K562 (cell line): ENCODE data around the gene GPX6. TPM values are rescaled to one million over a fixed set of nuclear protein-coding genes. Genes with fewer than 3 reads are reported as not detected.
A peak's percentile ranks its signal among the peaks of the same experiment; 100 is the strongest.

ENCODE experiments used
- ATAC-seq: fragments of 200-7000 bp; cut with Tn5 transposase; 3 replicates; pipeline ENCODE4 v1.9.1; 2020; ENCODE audit warnings: moderate library complexity
- BruUV-seq: library from RNA; stranded (reverse); fragments of 400-500 nt; replicated peaks from 2 replicates; lab custom pipeline; 2021; lab: Mats Ljungman, UMichigan
- CTCF ChIA-PET: fragments of 300-600 bp; formaldehyde crosslinking; extraction: SDS; loops from one replicate; lab custom pipeline; 2021; ENCODE audit warnings: low intra/inter-chr PET ratio; lab: Yijun Ruan, JAX
- POLR2A ChIA-PET: fragments of 300-600, 350-650 bp; sonication (Branson Sonifier 250); formaldehyde crosslinking; extraction: SDS; loops from one replicate; lab custom pipeline; 2021; ENCODE audit warnings: antibody characterized with exemption, inconsistent platforms; lab: Yijun Ruan, JAX
- DNase-seq, 4 experiments: peaks; one replicate each; pipeline versions ENCODE4 v3.0.0 to v3.0.0-alpha.2; 2011 to 2018; ENCODE audit warnings: low spot score in 3 of 4, mixed read lengths in 3 of 4; ENCODE audit errors: extremely low read depth in 1 of 4
- FAIRE-seq: peaks from 2 replicates; lab custom pipeline; 2011; peaks lifted over from hg19 to GRCh38; lab: Jason Lieb, UNC
- H2AFZ ChIP-seq: 2 replicates; pipeline ENCODE4 v1.6.0; 2011; ENCODE audit warnings: low read depth, low read length, control low read depth, inconsistent platforms
- H3K27ac ChIP-seq: fragments of 200-600 bp; 3 replicates; pipeline ENCODE4 v1.8.0; 2011; ENCODE audit warnings: low read depth, mild to moderate bottlenecking, control low read depth, inconsistent platforms, low read length, moderate library complexity, mixed read lengths; ENCODE audit errors: extremely low read depth
- H3K27me3 ChIP-seq, 2 experiments: fragments of 300-600 bp in 1 of 2; 2 replicates in 1 of 2; 3 replicates in 1 of 2; pipeline versions ENCODE4 v1.6.0 to v1.8.0; 2011; ENCODE audit warnings: inconsistent platforms in 2 of 2, low read length in 2 of 2, mild to moderate bottlenecking in 1 of 2, mixed read lengths in 1 of 2, moderate library complexity in 1 of 2; ENCODE audit not compliant: control insufficient read depth in 2 of 2, insufficient read depth in 2 of 2
- H3K36me3 ChIP-seq: fragments of 300-600 bp; 3 replicates; pipeline ENCODE4 v1.8.0; 2011; ENCODE audit warnings: mild to moderate bottlenecking, low read length, inconsistent platforms; ENCODE audit not compliant: control insufficient read depth, insufficient read depth
- H3K4me1 ChIP-seq, 2 experiments: fragments of 200-600 bp in 1 of 2; replicated peaks in 1 of 2; 2 replicates in 1 of 2; 3 replicates in 1 of 2; pipeline versions ENCODE4 v1.5.1 to v1.8.0; 2011; ENCODE audit warnings: inconsistent platforms in 2 of 2, low read length in 2 of 2, mild to moderate bottlenecking in 1 of 2, mixed read lengths in 1 of 2, moderate library complexity in 1 of 2; ENCODE audit not compliant: control insufficient read depth in 2 of 2, insufficient read depth in 2 of 2
- H3K4me2 ChIP-seq: 2 replicates; pipeline ENCODE4 v1.6.1; 2011; ENCODE audit warnings: low read length, control low read depth, inconsistent platforms, mixed read lengths; ENCODE audit not compliant: insufficient read depth
- H3K4me3 ChIP-seq: fragments of 200-600 bp; sonication (generic), shearing (Covaris generic); 2 replicates; pipeline ENCODE4 v1.5.1; 2016; ENCODE audit warnings: control low read depth, inconsistent platforms
- H3K79me2 ChIP-seq: fragments of 200-600 bp; 3 replicates; pipeline ENCODE4 v1.8.0; 2011; ENCODE audit warnings: low read length, inconsistent platforms; ENCODE audit not compliant: control insufficient read depth, insufficient read depth
- H3K9ac ChIP-seq, 2 experiments: 2 replicates each; pipeline versions ENCODE4 v1.6.0 to v1.6.1; 2011; ENCODE audit warnings: low read depth in 2 of 2, low read length in 2 of 2, control low read depth in 1 of 2, inconsistent platforms in 1 of 2, mild to moderate bottlenecking in 1 of 2, mixed read lengths in 1 of 2; ENCODE audit not compliant: insufficient read depth in 1 of 2
- H3K9me1 ChIP-seq: one replicate; pipeline ENCODE4 v1.6.0; 2011; ENCODE audit warnings: inconsistent platforms, mild to moderate bottlenecking, low read length, moderate library complexity; ENCODE audit not compliant: control insufficient read depth, insufficient read depth
- H3K9me3 ChIP-seq: replicated peaks from 2 replicates; pipeline ENCODE4 v1.5.1; 2011; ENCODE audit warnings: low read depth, low read length, inconsistent platforms; ENCODE audit not compliant: control insufficient read depth, insufficient read depth
- H4K20me1 ChIP-seq: replicated peaks from 2 replicates; pipeline ENCODE4 v1.6.1; 2011; ENCODE audit warnings: low read length, inconsistent platforms, mixed read lengths; ENCODE audit not compliant: control insufficient read depth, insufficient read depth
- AFF1 ChIP-seq, 2 experiments: fragments of 450-650 bp; IDR thresholded peaks; 2 replicates each; pipeline ENCODE4 v1.6.1; 2018; ENCODE audit warnings: mild to moderate bottlenecking in 2 of 2, low read depth in 1 of 2; ENCODE audit not compliant: partially characterized antibody in 2 of 2
- FOSL1 ChIP-seq: fragments of 200-800 bp; sonication (Bioruptor generic); conservative IDR thresholded peaks from 2 replicates; pipeline ENCODE4 v1.6.1; 2016; ENCODE audit warnings: missing genetic modification characterization, missing compliant biosample characterization
- FOXK2 ChIP-seq, 2 experiments: fragments of 450-650 bp; IDR thresholded peaks in 1 of 2; conservative IDR thresholded peaks in 1 of 2; 2 replicates each; pipeline ENCODE4 v1.6.1; 2016; ENCODE audit warnings: low read depth in 2 of 2, mild to moderate bottlenecking in 1 of 2
- KDM1A ChIP-seq, 2 experiments: fragments of 450-650 bp; IDR thresholded peaks; 2 replicates each; pipeline ENCODE4 v1.6.1; 2016; ENCODE audit warnings: mild to moderate bottlenecking in 2 of 2
- LCOR ChIP-seq: sonication (generic); formaldehyde crosslinking; IDR thresholded peaks from 2 replicates; pipeline ENCODE4 v1.8.0; 2022; ENCODE audit warnings: mild to moderate bottlenecking, missing genetic modification reagents
- MAZ ChIP-seq, 2 experiments: fragments of 450-650 bp in 1 of 2; sonication (generic) in 1 of 2; formaldehyde crosslinking; IDR thresholded peaks in 1 of 2; conservative IDR thresholded peaks in 1 of 2; 2 replicates each; pipeline versions ENCODE4 v1.4.0 to v1.5.0; 2020; ENCODE audit warnings: mild to moderate bottlenecking in 1 of 2, missing genetic modification reagents in 1 of 2
- PCBP1 ChIP-seq: fragments of 200-400 bp; formaldehyde crosslinking; IDR thresholded peaks from 2 replicates; pipeline ENCODE4 v1.6.1; 2018; ENCODE audit warnings: mild to moderate bottlenecking, low read depth, low read length; ENCODE audit not compliant: poor library complexity, severe bottlenecking
- POLR2A ChIP-seq: fragments of 450-650 bp; conservative IDR thresholded peaks from 2 replicates; pipeline ENCODE4 v1.6.1; 2016
- RFX5 ChIP-seq: IDR thresholded peaks from 2 replicates; pipeline ENCODE4 v1.6.1; 2011; ENCODE audit warnings: low read depth, mild to moderate bottlenecking, improper control_type of control experiment, low read length
- ZBTB7A ChIP-seq: IDR thresholded peaks from 2 replicates; pipeline ENCODE4 v1.6.1; 2011; ENCODE audit warnings: low read depth, mild to moderate bottlenecking, low read length, moderate library complexity, borderline replicate concordance; ENCODE audit not compliant: control insufficient read depth
- ZEB2 ChIP-seq: fragments of 450-650 bp; IDR thresholded peaks from 2 replicates; pipeline ENCODE4 v1.6.1; 2016
- ZNF766 ChIP-seq: fragments of 200-800 bp; sonication (Bioruptor generic); conservative IDR thresholded peaks from 2 replicates; pipeline ENCODE4 v1.6.1; 2016; ENCODE audit warnings: missing genetic modification characterization, missing compliant biosample characterization
- WGBS: fragments of 100-300 bp; shearing (Covaris generic); methylation state at CpG from one replicate; pipeline ENCODE4 v1.1.6; 2016; ENCODE audit warnings: low coverage, mixed read lengths; ENCODE audit not compliant: insufficient coverage; ENCODE audit errors: missing lambda C conversion rate; 5-methylcytosine and 5-hydroxymethylcytosine counted together
- in situ Hi-C: fragments of 300-500 bp; cut with MboI; formaldehyde crosslinking; loops from 4 replicates; pipeline ENCODE4 v1.15.0; 2018; ENCODE audit warnings: inconsistent platforms, mixed read lengths
- intact Hi-C: fragments of 100-400 bp; cut with micrococcal nuclease; formaldehyde crosslinking; loops from 2 replicates; pipeline ENCODE4 v1.14.2; 2022
- polyA plus RNA-seq, 8 experiments: library from polyadenylated mRNA; depleted of rRNA in 4 of 8; stranded (reverse) in 5 of 8; unstranded in 3 of 8; fragments of >200 nt; fragmentation: Nextera tagmentation in 2 of 8; fragmentation: Illumina TruSeq in 1 of 8; extraction: Ambion mirVana in 2 of 8; extraction: Trizol in 1 of 8; gene quantifications; 2 replicates each; pipeline versions ENCODE4 v1.2.1 to v1.2.3, GENCODE V29; 2011 to 2014; ENCODE audit warnings: inconsistent platforms in 1 of 8, missing spikeins in 1 of 8
- total RNA-seq, 7 experiments: library from RNA; depleted of rRNA in 6 of 7; stranded (reverse); fragments of >200 nt in 6 of 7; fragmentation: Illumina TruSeq in 2 of 7; extraction: Trizol in 2 of 7; gene quantifications; 2 replicates each; pipeline versions ENCODE4 v1.2.1 to v1.2.3, GENCODE V29; 2011 to 2021; ENCODE audit warnings: low replicate concordance in 1 of 7
- TF ChIP-seq, protein P1 (sequence below): fragments of 450-650 bp; formaldehyde crosslinking; IDR thresholded peaks from 2 replicates; pipeline ENCODE4 v1.4.0; 2020; ENCODE audit warnings: mild to moderate bottlenecking, moderate library complexity
- TF ChIP-seq, protein P2 (sequence below): sonication (generic); formaldehyde crosslinking; IDR thresholded peaks from 2 replicates; pipeline ENCODE4 v1.8.0; 2023; ENCODE audit warnings: mild to moderate bottlenecking, missing genetic modification reagents

GPX6 gene
- total and polyA plus RNA-seq, 9 of the 15 experiments (the other 6 are each of a cell fraction or from before 2014, with no cell fraction given), result not detected

- FAIRE-seq, result peak; percentile 92
- no peak overlapping the region for H3K27ac ChIP-seq
- ATAC-seq, result peak; percentile 84
- H3K9me3 ChIP-seq, result no peaks in the 10 kb centered on the region
- no peak overlapping the region for H3K4me3 ChIP-seq
- DNase-seq, result peak in 2 of 4 experiments; percentile 58 to 67
- H3K36me3 ChIP-seq, result no peaks in the 10 kb centered on the region
- 18% methylated on average over 7 of the region's 7 CpGs for WGBS
- in situ Hi-C loops (no loop called here), intact Hi-C loops (loop anchor here (1.0 kb wide), 2 partner anchors 51 to 153 kb away; no protein-coding TSS in a partner anchor)
- CTCF ChIA-PET, result interaction anchor here (0.6 to 1.0 kb wide), 2 partner anchors 47 to 49 kb away, joined by 4 to 5 read pairs; no protein-coding TSS in a partner anchor
- H3K4me1 ChIP-seq, result peaks cover 4 to 14% of the 10 kb centered on the region in 2 experiments; a peak in 4 of 5 replicates
- POLR2A ChIA-PET, result interaction anchor here (0.6 kb wide), 2 partner anchors 131 to 193 kb away, joined by 3 read pairs; no protein-coding TSS in a partner anchor
- peak overlapping the region; percentile 11; the same call in 1 of the 2 replicates for H3K4me2 ChIP-seq
- H3K9ac ChIP-seq, result no peak overlapping the region
- H4K20me1 ChIP-seq, result no peaks in the 10 kb centered on the region
- no peaks in the 10 kb centered on the region for H3K27me3 ChIP-seq
- peak overlapping the region; percentile 41 for H2AFZ ChIP-seq
- H3K9me1 ChIP-seq, result no peaks in the 10 kb centered on the region
- no TSS peak for BruUV-seq
- no peaks in the 10 kb centered on the region for H3K79me2 ChIP-seq
- TF ChIP-seq RFX5, result no peak
- TF ChIP-seq ZBTB7A, result no peak
- TF ChIP-seq AFF1 (IDR thresholded peaks at IDR 0.05; ENCODE audit: low read depth in 1 of 2, partially characterized antibody in 2 of 2), result peak in 1 of 2 experiments; percentile 21
- 0 out of 4 replicates have a peak, but pooled peaks of 1 of the 2 experiments have one; percentile 6 for TF ChIP-seq FOXK2 (conservative IDR thresholded peaks at IDR 0.05 in 1 of 2, IDR thresholded peaks at IDR 0.05 in 1 of 2; ENCODE audit: low read depth in 2 of 2)
- no peak for TF ChIP-seq ZNF766 (CRISPR knock-in tag)
- TF ChIP-seq, protein P1, sequence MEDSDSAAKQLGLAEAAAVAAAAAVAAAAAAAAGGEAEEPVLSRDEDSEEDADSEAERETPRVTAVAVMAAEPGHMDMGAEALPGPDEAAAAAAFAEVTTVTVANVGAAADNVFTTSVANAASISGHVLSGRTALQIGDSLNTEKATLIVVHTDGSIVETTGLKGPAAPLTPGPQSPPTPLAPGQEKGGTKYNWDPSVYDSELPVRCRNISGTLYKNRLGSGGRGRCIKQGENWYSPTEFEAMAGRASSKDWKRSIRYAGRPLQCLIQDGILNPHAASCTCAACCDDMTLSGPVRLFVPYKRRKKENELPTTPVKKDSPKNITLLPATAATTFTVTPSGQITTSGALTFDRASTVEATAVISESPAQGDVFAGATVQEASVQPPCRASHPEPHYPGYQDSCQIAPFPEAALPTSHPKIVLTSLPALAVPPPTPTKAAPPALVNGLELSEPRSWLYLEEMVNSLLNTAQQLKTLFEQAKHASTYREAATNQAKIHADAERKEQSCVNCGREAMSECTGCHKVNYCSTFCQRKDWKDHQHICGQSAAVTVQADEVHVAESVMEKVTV (CRISPR knock-in tag), result 0 out of 2 replicates have a peak, but pooled peaks have one; percentile 50
- TF ChIP-seq KDM1A (IDR thresholded peaks at IDR 0.05), result peak; percentile 38 to 54; a peak in 2 of 4 replicates
- TF ChIP-seq PCBP1, result no peak
- no peak for TF ChIP-seq ZEB2
- peak in 1 of 2 experiments; percentile 54; a peak in 1 of 4 replicates for TF ChIP-seq MAZ (CRISPR knock-in tag; conservative IDR thresholded peaks at IDR 0.05 in 1 of 2, IDR thresholded peaks at IDR 0.05 in 1 of 2)
- peak; percentile 53 for TF ChIP-seq FOSL1 (tag)
- TF ChIP-seq POLR2A, result no peak
- 0 out of 2 replicates have a peak, but pooled peaks have one; percentile 37 for TF ChIP-seq LCOR
- TF ChIP-seq, protein P2, sequence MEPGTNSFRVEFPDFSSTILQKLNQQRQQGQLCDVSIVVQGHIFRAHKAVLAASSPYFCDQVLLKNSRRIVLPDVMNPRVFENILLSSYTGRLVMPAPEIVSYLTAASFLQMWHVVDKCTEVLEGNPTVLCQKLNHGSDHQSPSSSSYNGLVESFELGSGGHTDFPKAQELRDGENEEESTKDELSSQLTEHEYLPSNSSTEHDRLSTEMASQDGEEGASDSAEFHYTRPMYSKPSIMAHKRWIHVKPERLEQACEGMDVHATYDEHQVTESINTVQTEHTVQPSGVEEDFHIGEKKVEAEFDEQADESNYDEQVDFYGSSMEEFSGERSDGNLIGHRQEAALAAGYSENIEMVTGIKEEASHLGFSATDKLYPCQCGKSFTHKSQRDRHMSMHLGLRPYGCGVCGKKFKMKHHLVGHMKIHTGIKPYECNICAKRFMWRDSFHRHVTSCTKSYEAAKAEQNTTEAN (CRISPR knock-in tag), result no peak
Measured at GRCh38 chr6:28531479-28532128, 16.0 kb upstream of the GPX6 start.
